ENCODE results near the gene JARID2.
"Not testable (repeated sequence)": the region's sequence is repeated elsewhere in the genome, so short reads cannot be mapped to it uniquely, and the experiment has no call there.

JARID2 gene

GRCh38 chr6:15410126-15410391 lies 164.2 kb downstream of the JARID2 start:
- DNase-seq, result no peak
- intact Hi-C loops (cut with DNase I), result no loop called here

GRCh38 chr6:15410752-15411151 lies 164.9 kb downstream of the JARID2 start:
- DNase-seq, result no peak
- intact Hi-C loops (cut with DNase I), result no loop called here

- no peak for DNase-seq
- intact Hi-C loops (cut with DNase I), result no loop called here
These were observed 165.9 kb downstream of the JARID2 start for GRCh38 chr6:15411766-15412165.

- DNase-seq, result no peak
- intact Hi-C loops (cut with DNase I), result no loop called here
These were observed 166.9 kb downstream of the JARID2 start for GRCh38 chr6:15412767-15413166.

- DNase-seq, result no peak
- intact Hi-C loops (cut with DNase I), result no loop called here
These were observed 167.8 kb downstream of the JARID2 start for GRCh38 chr6:15413466-15414234.

GRCh38 chr6:15414235-15414612 lies 168.4 kb downstream of the JARID2 start:
- DNase-seq, result no peak
- intact Hi-C loops (cut with DNase I), result no loop called here

- DNase-seq, result peak in 1 of 42 donors; percentile 20
- intact Hi-C loops (cut with DNase I), result not testable (repeated sequence)
These were observed 169.8 kb downstream of the JARID2 start for GRCh38 chr6:15415622-15416021.

- no peak for DNase-seq
- intact Hi-C loops (cut with DNase I), result no loop called here
These were observed 171.2 kb downstream of the JARID2 start for GRCh38 chr6:15416932-15417509.

- intact Hi-C loops (cut with DNase I), result no loop called here
- DNase-seq, result no peak
These were observed 171.9 kb downstream of the JARID2 start for GRCh38 chr6:15417811-15418210.

GRCh38 chr6:15419493-15419892 lies 173.6 kb downstream of the JARID2 start:
- peak in 1 of 42 donors; percentile 2 for DNase-seq
- intact Hi-C loops (cut with DNase I), result no loop called here

GRCh38 chr6:15420959-15421438 lies 175.1 kb downstream of the JARID2 start:
- intact Hi-C loops (cut with DNase I), result no loop called here
- DNase-seq, result peak in 1 of 42 donors; percentile 22

GRCh38 chr6:15421945-15422733 lies 176.3 kb downstream of the JARID2 start:
- intact Hi-C loops (cut with DNase I), result no loop called here
- peak in 7 of 42 donors; percentile 15 to 64 (median 33) for DNase-seq

- DNase-seq, result peak in 1 of 42 donors; percentile 22
- intact Hi-C loops (cut with DNase I), result no loop called here
These were observed 177.6 kb downstream of the JARID2 start for GRCh38 chr6:15423286-15423993.

- intact Hi-C loops (cut with DNase I), result no loop called here
- peak in 1 of 42 donors; percentile 20 for DNase-seq
These were observed 180.1 kb downstream of the JARID2 start for GRCh38 chr6:15425947-15426346.

- peak in 1 of 42 donors; percentile 27 for DNase-seq
- intact Hi-C loops (cut with DNase I), result no loop called here
These were observed 180.5 kb downstream of the JARID2 start for GRCh38 chr6:15426395-15426794.

- no peak for DNase-seq
These were observed 181.0 kb downstream of the JARID2 start for GRCh38 chr6:15426901-15427300.

GRCh38 chr6:15427331-15428070 lies 181.6 kb downstream of the JARID2 start:
- intact Hi-C loops (cut with DNase I), result no loop called here
- peak in 10 of 42 donors; percentile 28 to 66 (median 44) for DNase-seq

More at GRCh38 chr6:15426901-15427300, 181.0 kb downstream of the JARID2 start:
- intact Hi-C loops (cut with DNase I), result no loop called here

GRCh38 chr6:15429141-15430110 lies 183.6 kb downstream of the JARID2 start:
- intact Hi-C loops (cut with DNase I), result no loop called here
- DNase-seq, result peak in 1 of 42 donors; percentile 31

Measured in head of caudate nucleus (tissue), 42 donors.